Liver (tissue), 9 donors: ENCODE data around the gene GMEB2. TPM values are rescaled to one million over a fixed set of nuclear protein-coding genes. Genes with fewer than 3 reads are reported as not detected.

Source experiments
- DNase-seq: peaks from one replicate; pipeline ENCODE4 v3.0.0-alpha.2; 2017; ENCODE audit warnings: low spot score
- H3K27ac ChIP-seq, 2 donors: one replicate each; pipeline ENCODE4 v1.7.0; 2013; ENCODE audit warnings: inconsistent platforms in 2 of 2, low read length in 2 of 2, control low read depth in 1 of 2, low read depth in 1 of 2, mild to moderate bottlenecking in 1 of 2
- H3K27me3 ChIP-seq, 4 donors: one replicate each; pipeline versions ENCODE4 v1.6.1 to v1.7.0; 2013; ENCODE audit warnings: low read length in 3 of 4, inconsistent platforms in 1 of 4, mild to moderate bottlenecking in 1 of 4, moderate library complexity in 1 of 4; ENCODE audit not compliant: control insufficient read depth in 4 of 4, insufficient read depth in 4 of 4
- H3K36me3 ChIP-seq, 4 donors: one replicate each; pipeline versions ENCODE4 v1.6.1 to v1.7.0; 2013; ENCODE audit warnings: low read length in 3 of 4, mild to moderate bottlenecking in 3 of 4, low read depth in 1 of 4, moderate library complexity in 1 of 4; ENCODE audit not compliant: control insufficient read depth in 4 of 4, insufficient read depth in 3 of 4
- H3K4me1 ChIP-seq, 4 donors: one replicate each; pipeline versions ENCODE4 v1.6.1 to v1.7.0; 2013; ENCODE audit warnings: low read length in 3 of 4, mild to moderate bottlenecking in 3 of 4, moderate library complexity in 1 of 4; ENCODE audit not compliant: control insufficient read depth in 4 of 4, insufficient read depth in 4 of 4
- H3K4me3 ChIP-seq, 3 donors: one replicate each; pipeline versions ENCODE4 v1.6.1 to v1.7.0; 2013; ENCODE audit warnings: low read length in 3 of 3, control low read depth in 1 of 3, low read depth in 1 of 3, mild to moderate bottlenecking in 1 of 3
- H3K9ac ChIP-seq, 2 donors: one replicate each; pipeline ENCODE4 v1.7.0; 2013; ENCODE audit warnings: low read length in 2 of 2, mild to moderate bottlenecking in 2 of 2, moderate library complexity in 2 of 2, control low read depth in 1 of 2, low read depth in 1 of 2
- H3K9me3 ChIP-seq, 4 donors: one replicate each; pipeline versions ENCODE4 v1.6.1 to v1.7.0; 2013; ENCODE audit warnings: low read length in 3 of 4; ENCODE audit not compliant: control insufficient read depth in 4 of 4
- EGR1 ChIP-seq, 2 donors: IDR thresholded peaks; 2 replicates each; pipeline ENCODE4 v1.6.1; 2016 to 2018; ENCODE audit warnings: antibody characterized with exemption in 2 of 2, low read depth in 2 of 2
- FOXA1 ChIP-seq: IDR thresholded peaks from 2 replicates; pipeline ENCODE4 v1.6.1; 2016; ENCODE audit warnings: antibody characterized with exemption
- FOXA2 ChIP-seq: IDR thresholded peaks from 2 replicates; pipeline ENCODE4 v1.6.1; 2016; ENCODE audit warnings: antibody characterized with exemption
- GABPA ChIP-seq, 2 donors: IDR thresholded peaks in 1 of 2; conservative IDR thresholded peaks in 1 of 2; 2 replicates each; pipeline ENCODE4 v1.6.1; 2016; ENCODE audit warnings: antibody characterized with exemption in 2 of 2, mild to moderate bottlenecking in 1 of 2, moderate library complexity in 1 of 2
- HNF4A ChIP-seq, 2 donors: conservative IDR thresholded peaks; 2 replicates each; pipeline ENCODE4 v1.6.1; 2016; ENCODE audit warnings: antibody characterized with exemption in 2 of 2, mild to moderate bottlenecking in 2 of 2
- HNF4G ChIP-seq: IDR thresholded peaks from 2 replicates; pipeline ENCODE4 v1.6.1; 2016; ENCODE audit warnings: antibody characterized with exemption
- JUND ChIP-seq, 2 donors: IDR thresholded peaks; 2 replicates each; pipeline ENCODE4 v1.6.1; 2016; ENCODE audit warnings: antibody characterized with exemption in 2 of 2
- MAX ChIP-seq: IDR thresholded peaks from 2 replicates; pipeline ENCODE4 v1.6.1; 2016; ENCODE audit warnings: antibody characterized with exemption
- NR2F2 ChIP-seq: IDR thresholded peaks from 2 replicates; pipeline ENCODE4 v1.6.1; 2016; ENCODE audit warnings: antibody characterized with exemption
- RAD21 ChIP-seq, 2 donors: IDR thresholded peaks; 2 replicates each; pipeline ENCODE4 v1.6.1; 2016; ENCODE audit warnings: antibody characterized with exemption in 2 of 2, mild to moderate bottlenecking in 2 of 2
- REST ChIP-seq: IDR thresholded peaks from 2 replicates; pipeline ENCODE4 v1.6.1; 2016; ENCODE audit warnings: antibody characterized with exemption, mild to moderate bottlenecking
- RXRA ChIP-seq, 2 donors: IDR thresholded peaks; 2 replicates each; pipeline ENCODE4 v1.6.1; 2017 to 2018; ENCODE audit warnings: antibody characterized with exemption in 2 of 2, mild to moderate bottlenecking in 1 of 2
- TAF1 ChIP-seq: conservative IDR thresholded peaks from 2 replicates; pipeline ENCODE4 v1.6.1; 2016; ENCODE audit warnings: antibody characterized with exemption, mild to moderate bottlenecking
- YY1 ChIP-seq: IDR thresholded peaks from 2 replicates; pipeline ENCODE4 v1.6.1; 2016; ENCODE audit warnings: antibody characterized with exemption, mild to moderate bottlenecking
- WGBS: extraction: QIAGEN DNeasy Blood & Tissue Kit; methylation state at CpG from one replicate; pipeline ENCODE4 v1.1.7; 2013; 5-methylcytosine and 5-hydroxymethylcytosine counted together
- polyA plus RNA-seq, 2 donors: library from polyadenylated mRNA; stranded (reverse) in 1 of 2; unstranded in 1 of 2; fragments of 200-250 nt in 1 of 2; fragments of >200 nt in 1 of 2; fragmentation: Nextera tagmentation in 1 of 2; extraction: Ambion mirVana in 1 of 2; gene quantifications; one replicate each; pipeline versions ENCODE4 v1.2.1 to v1.2.3, GENCODE V29; 2013 to 2015
- total RNA-seq, 2 donors: library from RNA; depleted of rRNA; stranded (reverse); fragments of >200 nt; gene quantifications; one replicate each; pipeline ENCODE4 v1.2.3, GENCODE V29; 2014
- TF ChIP-seq, protein P1 (sequence below): fragments of 150-350 bp; IDR thresholded peaks from 2 replicates; pipeline ENCODE4 v1.5.1; 2017; ENCODE audit warnings: improper control_type of control experiment, low read depth, low read length; ENCODE audit not compliant: missing input control
- TF ChIP-seq, protein P2 (sequence below): IDR thresholded peaks from 2 replicates; pipeline ENCODE4 v1.6.1; 2016; ENCODE audit warnings: antibody characterized with exemption
- donor health status: healthy.
- donor health status: healthy.
- donor health status: healthy.
- donor health status: healthy.
- donor health status: healthy.

The GMEB2 gene
- total and polyA plus RNA-seq, 4 donors = 1.3 to 8.6 (median 5.3) TPM

- Histone ChIP-seq H3K4me1 (peaks cover 0 to 10% (median 8%) of the 10 kb centered on the region in 4 donors), H3K27ac (peak overlapping the region in 1 of 2 donors; percentile 57), H3K36me3 (no peaks in the 10 kb centered on the region), H3K4me3 (no peak overlapping the region), H3K9ac (peak overlapping the region in 1 of 2 donors; percentile 39), H3K27me3 (no peaks in the 10 kb centered on the region), H3K9me3 (no peaks in the 10 kb centered on the region)
- no peak for DNase-seq
- WGBS = 62% methylated on average over 15 of the region's 15 CpGs
- TF ChIP-seq RAD21 (IDR thresholded peaks at IDR 0.05) (no peak), HNF4G (no peak), YY1 (no peak), RXRA (IDR thresholded peaks at IDR 0.05) (no peak), JUND (IDR thresholded peaks at IDR 0.05) (no peak), REST (no peak), FOXA2 (no peak), MAX (no peak), GABPA (IDR thresholded peaks at IDR 0.05 in 1 of 2, conservative IDR thresholded peaks at IDR 0.05 in 1 of 2) (no peak), TAF1 (no peak), NR2F2 (no peak), FOXA1 (no peak)
- TF ChIP-seq, protein P1, sequence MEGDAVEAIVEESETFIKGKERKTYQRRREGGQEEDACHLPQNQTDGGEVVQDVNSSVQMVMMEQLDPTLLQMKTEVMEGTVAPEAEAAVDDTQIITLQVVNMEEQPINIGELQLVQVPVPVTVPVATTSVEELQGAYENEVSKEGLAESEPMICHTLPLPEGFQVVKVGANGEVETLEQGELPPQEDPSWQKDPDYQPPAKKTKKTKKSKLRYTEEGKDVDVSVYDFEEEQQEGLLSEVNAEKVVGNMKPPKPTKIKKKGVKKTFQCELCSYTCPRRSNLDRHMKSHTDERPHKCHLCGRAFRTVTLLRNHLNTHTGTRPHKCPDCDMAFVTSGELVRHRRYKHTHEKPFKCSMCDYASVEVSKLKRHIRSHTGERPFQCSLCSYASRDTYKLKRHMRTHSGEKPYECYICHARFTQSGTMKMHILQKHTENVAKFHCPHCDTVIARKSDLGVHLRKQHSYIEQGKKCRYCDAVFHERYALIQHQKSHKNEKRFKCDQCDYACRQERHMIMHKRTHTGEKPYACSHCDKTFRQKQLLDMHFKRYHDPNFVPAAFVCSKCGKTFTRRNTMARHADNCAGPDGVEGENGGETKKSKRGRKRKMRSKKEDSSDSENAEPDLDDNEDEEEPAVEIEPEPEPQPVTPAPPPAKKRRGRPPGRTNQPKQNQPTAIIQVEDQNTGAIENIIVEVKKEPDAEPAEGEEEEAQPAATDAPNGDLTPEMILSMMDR = no peak
- TF ChIP-seq, protein P2, sequence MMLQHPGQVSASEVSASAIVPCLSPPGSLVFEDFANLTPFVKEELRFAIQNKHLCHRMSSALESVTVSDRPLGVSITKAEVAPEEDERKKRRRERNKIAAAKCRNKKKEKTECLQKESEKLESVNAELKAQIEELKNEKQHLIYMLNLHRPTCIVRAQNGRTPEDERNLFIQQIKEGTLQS = no peak
Measured at GRCh38 chr20:63639093-63639975, 12.4 kb upstream of the GMEB2 start.

GRCh38 chr20:63636752-63637628 is 10.1 kb upstream of the GMEB2 start:
- H3K36me3 ChIP-seq = no peaks in the 10 kb centered on the region
- DNase-seq = no peak
- no peak overlapping the region for H3K4me3 ChIP-seq
- no peaks in the 10 kb centered on the region for H3K9me3 ChIP-seq
- H3K27me3 ChIP-seq = no peaks in the 10 kb centered on the region
- WGBS = 80% methylated on average over 19 of the region's 19 CpGs
- H3K4me1 ChIP-seq = peaks cover 0 to 3% (median under 1%) of the 10 kb centered on the region in 4 donors
- TF ChIP-seq FOXA2 = no peak
- no peak for TF ChIP-seq TAF1
- TF ChIP-seq YY1 = no peak
- no peak for TF ChIP-seq JUND (IDR thresholded peaks at IDR 0.05)
- TF ChIP-seq, protein P2 = no peak
- TF ChIP-seq MAX = no peak
- no peak for TF ChIP-seq EGR1 (IDR thresholded peaks at IDR 0.05; ENCODE audit: low read depth in 2 of 2)
- TF ChIP-seq RXRA (IDR thresholded peaks at IDR 0.05) = no peak
- TF ChIP-seq HNF4G = no peak
- no peak for TF ChIP-seq HNF4A (conservative IDR thresholded peaks at IDR 0.05)
- no peak overlapping the region for H3K9ac ChIP-seq
- H3K27ac ChIP-seq = peak overlapping the region in 1 of 2 donors; percentile 12
